ENCODE data around the gene SPRY2.
"Not testable (repeated sequence)": the region's sequence is repeated elsewhere in the genome, so short reads cannot be mapped to it uniquely, and the experiment has no call there.

Gene SPRY2

GRCh38 chr13:80361298-80361697 is 20.4 kb upstream of the SPRY2 start:
- H3K4me3 ChIP-seq (ENCODE audit: low read depth, low read length) = no peak overlapping the region
- H3K27me3 ChIP-seq (ENCODE audit: insufficient read depth, low read depth, severe bottlenecking) = no peaks in the 10 kb centered on the region
- H3K36me3 ChIP-seq = no peaks in the 10 kb centered on the region
- no peak for DNase-seq
- H3K9me3 ChIP-seq (ENCODE audit: severe bottlenecking) = no peaks in the 10 kb centered on the region
- TF ChIP-seq CTCF (IDR thresholded peaks at IDR 0.05; ENCODE audit: low read depth, low read length) = no peak
- H3K27ac ChIP-seq = no peak overlapping the region

GRCh38 chr13:80360453-80360800 is 19.5 kb upstream of the SPRY2 start:
- H3K27me3 ChIP-seq (ENCODE audit: insufficient read depth, low read depth, severe bottlenecking) = no peaks in the 10 kb centered on the region
- no peak for DNase-seq
- no peak for TF ChIP-seq CTCF (IDR thresholded peaks at IDR 0.05; ENCODE audit: low read depth, low read length)
- no peak overlapping the region for H3K4me3 ChIP-seq (ENCODE audit: low read depth, low read length)
- no peak overlapping the region for H3K27ac ChIP-seq
- H3K36me3 ChIP-seq = no peaks in the 10 kb centered on the region
- H3K9me3 ChIP-seq (ENCODE audit: severe bottlenecking) = no peaks in the 10 kb centered on the region

GRCh38 chr13:80359778-80360452 is 19.0 kb upstream of the SPRY2 start:
- Histone ChIP-seq H3K4me3 (ENCODE audit: low read depth, low read length) (no peak overlapping the region), H3K27me3 (ENCODE audit: insufficient read depth, low read depth, severe bottlenecking) (no peaks in the 10 kb centered on the region), H3K27ac (no peak overlapping the region), H3K9me3 (ENCODE audit: severe bottlenecking) (no peaks in the 10 kb centered on the region), H3K36me3 (no peaks in the 10 kb centered on the region)
- no peak for DNase-seq
- no peak for TF ChIP-seq CTCF (IDR thresholded peaks at IDR 0.05; ENCODE audit: low read depth, low read length)

GRCh38 chr13:80359414-80359777 is 18.5 kb upstream of the SPRY2 start:
- Histone ChIP-seq H3K27me3 (ENCODE audit: insufficient read depth, low read depth, severe bottlenecking) (no peaks in the 10 kb centered on the region), H3K36me3 (no peaks in the 10 kb centered on the region), H3K27ac (no peak overlapping the region), H3K9me3 (ENCODE audit: severe bottlenecking) (no peaks in the 10 kb centered on the region), H3K4me3 (ENCODE audit: low read depth, low read length) (no peak overlapping the region)
- no peak for DNase-seq
- no peak for TF ChIP-seq CTCF (IDR thresholded peaks at IDR 0.05; ENCODE audit: low read depth, low read length)

- TF ChIP-seq CTCF (IDR thresholded peaks at IDR 0.05; ENCODE audit: low read depth, low read length) = 0 out of 2 replicates have a peak, but pooled peaks have one; percentile 17
- not testable (repeated sequence) for H3K27ac ChIP-seq; H3K4me3 ChIP-seq (ENCODE audit: low read depth, low read length); H3K9me3 ChIP-seq (ENCODE audit: severe bottlenecking); H3K27me3 ChIP-seq (ENCODE audit: insufficient read depth, low read depth, severe bottlenecking); H3K36me3 ChIP-seq
- peak; percentile 13 for DNase-seq
These were observed 14.7 kb upstream of the SPRY2 start for GRCh38 chr13:80355496-80356094.

GRCh38 chr13:80348750-80349149 is 7.8 kb upstream of the SPRY2 start:
- Histone ChIP-seq H3K36me3 (no peaks in the 10 kb centered on the region), H3K4me3 (ENCODE audit: low read depth, low read length) (no peak overlapping the region), H3K9me3 (ENCODE audit: severe bottlenecking) (no peaks in the 10 kb centered on the region), H3K27me3 (ENCODE audit: insufficient read depth, low read depth, severe bottlenecking) (no peaks in the 10 kb centered on the region), H3K27ac (no peak overlapping the region)
- no peak for DNase-seq
- no peak for TF ChIP-seq CTCF (IDR thresholded peaks at IDR 0.05; ENCODE audit: low read depth, low read length)

Measured in WERI-Rb-1 (cell line).